MM.1S (cell line): ENCODE data around the gene SART3.

Experiments used
- EZH2 ChIP-seq: fragments of 300-600 bp; sonication (generic); optimal IDR thresholded peaks from 2 replicates; pipeline ENCODE3; 2017; ENCODE audit warnings: low read depth, mild to moderate bottlenecking, antibody characterized with exemption, low read length, mixed read lengths
- EZH2phosphoT487 ChIP-seq: fragments of 300-600 bp; sonication (generic); IDR thresholded peaks from 2 replicates; pipeline ENCODE4 v1.6.1; 2018; ENCODE audit warnings: antibody characterized with exemption, low read length
- TF ChIP-seq, protein P1 (sequence below): fragments of 300-600 bp; sonication (generic); IDR thresholded peaks from 2 replicates; pipeline ENCODE4 v1.5.1; 2016; ENCODE audit warnings: antibody characterized with exemption, low read length, mixed read lengths

- TF ChIP-seq, protein P1, sequence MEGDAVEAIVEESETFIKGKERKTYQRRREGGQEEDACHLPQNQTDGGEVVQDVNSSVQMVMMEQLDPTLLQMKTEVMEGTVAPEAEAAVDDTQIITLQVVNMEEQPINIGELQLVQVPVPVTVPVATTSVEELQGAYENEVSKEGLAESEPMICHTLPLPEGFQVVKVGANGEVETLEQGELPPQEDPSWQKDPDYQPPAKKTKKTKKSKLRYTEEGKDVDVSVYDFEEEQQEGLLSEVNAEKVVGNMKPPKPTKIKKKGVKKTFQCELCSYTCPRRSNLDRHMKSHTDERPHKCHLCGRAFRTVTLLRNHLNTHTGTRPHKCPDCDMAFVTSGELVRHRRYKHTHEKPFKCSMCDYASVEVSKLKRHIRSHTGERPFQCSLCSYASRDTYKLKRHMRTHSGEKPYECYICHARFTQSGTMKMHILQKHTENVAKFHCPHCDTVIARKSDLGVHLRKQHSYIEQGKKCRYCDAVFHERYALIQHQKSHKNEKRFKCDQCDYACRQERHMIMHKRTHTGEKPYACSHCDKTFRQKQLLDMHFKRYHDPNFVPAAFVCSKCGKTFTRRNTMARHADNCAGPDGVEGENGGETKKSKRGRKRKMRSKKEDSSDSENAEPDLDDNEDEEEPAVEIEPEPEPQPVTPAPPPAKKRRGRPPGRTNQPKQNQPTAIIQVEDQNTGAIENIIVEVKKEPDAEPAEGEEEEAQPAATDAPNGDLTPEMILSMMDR: no peak
- TF ChIP-seq EZH2phosphoT487 (no peak), EZH2 (no peak)
Observed at GRCh38 chr12:108527166-108527496, 33.8 kb downstream of the SART3 start.
